SK-N-MC (cell line): ENCODE measurements around the gene MIOS.

Experiments
- DNase-seq: peaks from one replicate; pipeline ENCODE4 v3.0.0-alpha.2; 2011; ENCODE audit warnings: low read depth, low spot score
- H3K27ac ChIP-seq: fragments of 200-600 bp; sonication (generic); 2 replicates; pipeline ENCODE4 v1.5.1; 2016; ENCODE audit warnings: mixed run types
- H3K36me3 ChIP-seq: fragments of 200-600 bp; sonication (generic); 2 replicates; pipeline ENCODE4 v1.6.1; 2017; ENCODE audit warnings: antibody characterized with exemption, low read length, mixed read lengths; ENCODE audit not compliant: insufficient read depth
- H3K4me3 ChIP-seq: fragments of 200-600 bp; sonication (generic); 2 replicates; pipeline ENCODE4 v1.5.1; 2016
- H3K9ac ChIP-seq: fragments of 200-600 bp; sonication (generic); 2 replicates; pipeline ENCODE4 v1.8.0; 2017; ENCODE audit warnings: mixed run types, mixed read lengths; ENCODE audit not compliant: insufficient read length
- H3K9me3 ChIP-seq: fragments of 200-600 bp; sonication (generic); 2 replicates; pipeline ENCODE4 v1.6.1; 2017; ENCODE audit warnings: low read depth, mild to moderate bottlenecking, antibody characterized with exemption, low read length, moderate library complexity, mixed read lengths
- EZH2 ChIP-seq: fragments of 200-600 bp; sonication (generic); IDR thresholded peaks from one replicate; pipeline ENCODE4 v1.6.1; 2017; ENCODE audit warnings: antibody characterized with exemption
- FOXP2 ChIP-seq: optimal IDR thresholded peaks from 2 replicates; pipeline ENCODE3; 2011; ENCODE audit warnings: mild to moderate bottlenecking, moderate library complexity; ENCODE audit not compliant: insufficient read depth; ENCODE audit errors: extremely low read length, control extremely low read depth
- POLR2AphosphoS5 ChIP-seq: IDR thresholded peaks from 2 replicates; pipeline ENCODE4 v1.6.1; 2012; ENCODE audit warnings: mild to moderate bottlenecking, low read depth, low read length, borderline replicate concordance

The MIOS gene

DNA sequence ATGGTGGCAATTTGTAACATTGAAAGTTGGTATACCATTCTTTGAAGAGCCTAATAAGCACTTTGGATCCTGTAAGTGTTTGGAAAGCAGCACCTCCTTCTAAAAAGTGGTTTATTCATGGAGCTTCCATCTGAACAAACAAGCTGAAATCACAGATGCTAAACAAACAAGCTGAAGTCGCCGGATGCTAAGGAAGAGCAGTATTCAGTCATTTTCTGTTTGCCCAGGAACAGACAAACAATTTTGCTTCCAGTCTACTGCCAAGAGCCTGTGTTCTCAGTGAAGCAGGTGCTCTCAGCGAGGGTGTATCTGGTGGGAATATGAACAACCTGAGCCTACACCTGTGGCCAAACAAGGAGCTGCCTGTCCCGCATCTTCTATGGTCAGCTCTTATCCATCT is 37.4 kb upstream of the MIOS start:
- no peak overlapping the region for H3K9ac ChIP-seq
- H3K36me3 ChIP-seq, result no peaks in the 10 kb centered on the region
- H3K27ac ChIP-seq, result no peak overlapping the region
- H3K9me3 ChIP-seq, result no peaks in the 10 kb centered on the region
- H3K4me3 ChIP-seq, result no peak overlapping the region
- TF ChIP-seq POLR2AphosphoS5 (no peak), FOXP2 (no peak), EZH2 (no peak)
- no peak for DNase-seq

GRCh38 chr7:7533831-7534430 is 32.8 kb upstream of the MIOS start:
- Histone ChIP-seq H3K9ac (no peak overlapping the region), H3K9me3 (no peaks in the 10 kb centered on the region), H3K27ac (no peak overlapping the region), H3K36me3 (no peaks in the 10 kb centered on the region), H3K4me3 (no peak overlapping the region)
- no peak for TF ChIP-seq POLR2AphosphoS5
- TF ChIP-seq EZH2, result no peak
- no peak for TF ChIP-seq FOXP2
- no peak for DNase-seq

- Histone ChIP-seq H3K27ac (no peak within 1 kb of the TSS), H3K36me3 (no peaks in the 10 kb centered on the region), H3K9ac (no peak within 1 kb of the TSS), H3K9me3 (no peaks in the 10 kb centered on the region), H3K4me3 (no peak within 1 kb of the TSS)
- no peak for DNase-seq
- TF ChIP-seq FOXP2 (no peak), EZH2 (no peak), POLR2AphosphoS5 (no peak)
Measured at GRCh38 chr7:7535691-7536090, 31.0 kb upstream of the MIOS start, which contains the start of gene COL28A1. TSS of gene COL28A1 (minus strand) at chr7:7535873. CDS start at chr7:7532875, 2,998 bp downstream.

- no peak overlapping the region for H3K27ac ChIP-seq
- TF ChIP-seq POLR2AphosphoS5 (no peak), EZH2 (no peak), FOXP2 (no peak)
- no peak overlapping the region for H3K9ac ChIP-seq
- no peaks in the 10 kb centered on the region for H3K36me3 ChIP-seq
- DNase-seq, result no peak
- no peak overlapping the region for H3K4me3 ChIP-seq
- H3K9me3 ChIP-seq, result no peaks in the 10 kb centered on the region
Measured at GRCh38 chr7:7536396-7537019, 30.2 kb upstream of the MIOS start.

DNA sequence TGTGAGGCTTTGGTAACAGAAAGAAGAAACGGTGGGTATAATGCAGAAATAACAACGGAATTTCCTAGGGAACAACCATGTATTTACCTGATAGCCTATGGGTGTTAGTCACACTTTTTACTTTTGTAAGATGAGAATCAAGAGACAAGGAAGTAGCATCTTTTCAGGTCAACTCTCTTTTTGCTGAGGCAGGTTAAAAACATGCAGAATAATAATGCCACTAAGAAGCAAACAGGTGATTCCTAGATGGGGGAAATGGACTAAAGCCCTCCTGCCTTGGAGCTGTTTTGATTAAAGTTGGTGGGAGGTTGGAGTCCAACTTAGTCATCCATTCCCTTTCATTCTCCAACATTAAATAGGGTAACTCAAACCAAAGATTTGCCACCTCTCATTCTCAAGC is 29.0 kb upstream of the MIOS start:
- Histone ChIP-seq H3K9me3 (no peaks in the 10 kb centered on the region), H3K4me3 (no peak overlapping the region), H3K27ac (no peak overlapping the region), H3K36me3 (no peaks in the 10 kb centered on the region), H3K9ac (no peak overlapping the region)
- no peak for DNase-seq
- TF ChIP-seq POLR2AphosphoS5, result no peak
- TF ChIP-seq FOXP2, result no peak
- TF ChIP-seq EZH2, result no peak

DNA sequence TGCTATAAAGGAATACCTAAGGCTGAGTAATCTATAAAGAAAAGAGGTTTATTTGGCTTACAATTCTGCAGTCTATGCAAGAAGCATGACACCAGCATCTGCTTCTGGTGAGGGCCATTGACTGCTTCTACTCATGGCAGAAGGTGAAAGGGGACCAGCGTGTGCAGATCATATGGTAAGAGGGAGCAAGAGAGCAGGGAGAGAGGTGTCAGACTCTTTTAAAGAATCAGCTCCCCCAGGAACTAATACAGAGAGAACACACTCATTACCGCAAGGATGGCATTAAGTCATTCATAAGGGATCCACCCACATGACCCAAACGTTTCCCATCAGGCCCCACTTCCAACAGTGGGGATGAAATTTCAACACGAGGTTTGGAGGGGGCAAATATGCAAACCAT is 27.5 kb upstream of the MIOS start:
- no peaks in the 10 kb centered on the region for H3K9me3 ChIP-seq
- no peaks in the 10 kb centered on the region for H3K36me3 ChIP-seq
- no peak for DNase-seq
- TF ChIP-seq FOXP2 (no peak), POLR2AphosphoS5 (no peak), EZH2 (no peak)
- no peak overlapping the region for H3K9ac ChIP-seq
- no peak overlapping the region for H3K27ac ChIP-seq
- no peak overlapping the region for H3K4me3 ChIP-seq

- H3K9ac ChIP-seq, result no peak overlapping the region
- TF ChIP-seq EZH2 (no peak), FOXP2 (no peak), POLR2AphosphoS5 (no peak)
- no peak for DNase-seq
- no peak overlapping the region for H3K27ac ChIP-seq
- H3K36me3 ChIP-seq, result no peaks in the 10 kb centered on the region
- H3K9me3 ChIP-seq, result no peaks in the 10 kb centered on the region
- H3K4me3 ChIP-seq, result no peak overlapping the region
Measured at GRCh38 chr7:7539711-7540110, 27.0 kb upstream of the MIOS start.

DNA sequence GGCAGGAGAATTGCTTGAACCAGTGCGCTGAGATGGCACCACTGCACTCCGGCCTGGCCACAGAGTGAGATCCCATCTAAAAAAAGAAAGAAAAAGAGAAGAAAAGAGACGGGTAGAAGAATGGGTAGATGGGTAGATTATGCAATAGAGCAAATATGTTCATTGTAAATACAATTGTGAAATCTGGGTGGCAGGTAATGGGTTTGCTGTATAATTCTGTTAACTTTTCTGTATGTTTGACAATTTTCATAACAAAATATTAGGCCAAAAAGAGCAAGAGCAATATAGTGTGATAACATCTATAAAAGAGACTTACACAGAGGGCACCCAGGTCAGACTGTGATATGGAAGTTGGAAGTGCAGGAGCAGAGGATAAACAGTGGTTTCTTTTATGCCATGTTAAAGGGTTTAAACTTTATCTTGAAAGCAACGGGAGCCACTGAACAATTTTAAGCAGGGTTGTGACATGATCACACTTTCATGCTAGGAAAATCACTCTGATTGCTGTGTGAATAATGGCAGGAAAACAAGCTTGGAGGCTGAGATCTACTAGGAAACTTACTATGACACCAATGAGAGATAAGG is 24.3 kb upstream of the MIOS start:
- Histone ChIP-seq H3K4me3 (no peak overlapping the region), H3K36me3 (no peaks in the 10 kb centered on the region), H3K9ac (no peak overlapping the region), H3K9me3 (no peaks in the 10 kb centered on the region), H3K27ac (no peak overlapping the region)
- no peak for DNase-seq
- no peak for TF ChIP-seq EZH2
- TF ChIP-seq FOXP2, result no peak
- TF ChIP-seq POLR2AphosphoS5, result no peak

DNA sequence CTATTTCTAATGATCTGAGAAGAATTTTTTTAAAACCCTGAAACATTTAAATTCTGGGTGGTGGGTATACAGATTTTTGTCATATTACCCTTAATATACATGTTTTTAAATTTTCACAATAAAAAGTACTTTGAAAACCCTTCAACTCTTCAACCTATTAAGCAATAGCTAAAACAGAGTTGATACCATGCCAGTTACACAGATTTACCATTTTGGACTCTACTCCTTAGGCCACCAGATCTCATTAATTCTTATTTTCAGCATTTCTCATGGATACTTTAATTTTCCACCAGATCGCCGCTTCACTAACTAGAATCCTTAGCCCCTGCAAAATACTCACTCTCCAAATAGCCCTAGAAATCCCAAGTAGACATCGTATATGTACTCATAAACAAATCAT is 18.3 kb upstream of the MIOS start:
- no peak overlapping the region for H3K4me3 ChIP-seq
- no peak overlapping the region for H3K9ac ChIP-seq
- no peak overlapping the region for H3K27ac ChIP-seq
- no peaks in the 10 kb centered on the region for H3K9me3 ChIP-seq
- DNase-seq, result no peak
- H3K36me3 ChIP-seq, result no peaks in the 10 kb centered on the region
- no peak for TF ChIP-seq EZH2
- TF ChIP-seq FOXP2, result no peak
- TF ChIP-seq POLR2AphosphoS5, result no peak
